Panc1 (cell line): ENCODE results near the gene METTL6. TPM values are rescaled to one million over a fixed set of nuclear protein-coding genes. Genes with fewer than 3 reads are reported as not detected.
A peak's percentile ranks its signal among the peaks of the same experiment; 100 is the strongest.

Experiments used
- ATAC-seq: fragments of 200-7000 bp; cut with Tn5 transposase; 2 replicates; pipeline ENCODE4 v1.9.1; 2020; ENCODE audit warnings: mild to moderate bottlenecking, moderate library complexity
- BruUV-seq: library from RNA; stranded (reverse); fragments of 400-500 nt; replicated peaks from 2 replicates; lab custom pipeline; 2021; lab: Mats Ljungman, UMichigan
- CTCF ChIA-PET: fragments of 300-600 bp; sonication (Branson Sonifier 250); formaldehyde crosslinking; loops from one replicate; lab custom pipeline; 2022; ENCODE audit warnings: antibody characterized with exemption; lab: Charles Lee
- POLR2A ChIA-PET: fragments of 300-600 bp; sonication (Branson Sonifier 250); formaldehyde crosslinking; loops from one replicate; lab custom pipeline; 2022; ENCODE audit warnings: antibody characterized with exemption; lab: Charles Lee
- DNase-seq: peaks from one replicate; pipeline ENCODE4 v3.0.0-alpha.2; 2010; ENCODE audit warnings: low read depth, low spot score
- H3K27ac ChIP-seq: 2 replicates; pipeline ENCODE4 v1.5.1; 2011; ENCODE audit warnings: mild to moderate bottlenecking, low read length, inconsistent platforms
- H3K27me3 ChIP-seq: fragments of 200-500 bp; sonication (Bioruptor generic); 2 replicates; pipeline ENCODE4 v1.6.0; 2014; ENCODE audit warnings: low read length, inconsistent platforms; ENCODE audit not compliant: control insufficient read depth, insufficient read depth
- H3K36me3 ChIP-seq: fragments of 200-500 bp; sonication (Bioruptor generic); 2 replicates; pipeline ENCODE4 v1.5.1; 2014; ENCODE audit warnings: inconsistent platforms, mild to moderate bottlenecking, low read length, moderate library complexity; ENCODE audit not compliant: control insufficient read depth, insufficient read depth
- H3K4me1 ChIP-seq: 2 replicates; pipeline ENCODE4 v1.5.1; 2011; ENCODE audit warnings: inconsistent platforms, mild to moderate bottlenecking, low read length, moderate library complexity; ENCODE audit not compliant: control insufficient read depth, insufficient read depth
- H3K4me3 ChIP-seq, 2 experiments: 2 replicates each; pipeline ENCODE4 v1.5.1; 2011 to 2012; ENCODE audit warnings: low read depth in 2 of 2, low read length in 2 of 2, mild to moderate bottlenecking in 2 of 2, inconsistent platforms in 1 of 2, moderate library complexity in 1 of 2
- H3K9me3 ChIP-seq: fragments of 200-500 bp; sonication (Bioruptor generic); 2 replicates; pipeline ENCODE4 v1.5.1; 2014; ENCODE audit warnings: low read depth, mild to moderate bottlenecking, inconsistent platforms, low read length, moderate library complexity; ENCODE audit not compliant: control insufficient read depth, insufficient read depth
- POLR2AphosphoS5 ChIP-seq: IDR thresholded peaks from 2 replicates; pipeline ENCODE4 v1.6.1; 2012; ENCODE audit warnings: mild to moderate bottlenecking, low read depth, low read length, moderate library complexity
- SIN3A ChIP-seq: IDR thresholded peaks from 2 replicates; pipeline ENCODE4 v1.6.1; 2012; ENCODE audit warnings: low read depth, mild to moderate bottlenecking, low read length, moderate library complexity, borderline replicate concordance; ENCODE audit not compliant: insufficient read depth
- TCF7L2 ChIP-seq: IDR thresholded peaks from 2 replicates; pipeline ENCODE4 v1.6.1; 2011; ENCODE audit warnings: mild to moderate bottlenecking, low read depth, low read length, inconsistent platforms
- in situ Hi-C: cut with HindIII; loops from 2 replicates; pipeline ENCODE4 v1.10.0; 2016; ENCODE audit warnings: low sequenced_read_pairs, low pct_unique_long_range_greater_than_20kb
- intact Hi-C: fragments of 100-400 bp; cut with micrococcal nuclease; formaldehyde crosslinking; loops from one replicate; pipeline ENCODE4 v1.10.0; 2022; ENCODE audit not compliant: unreplicated experiment
- total RNA-seq: library from RNA; stranded (reverse); gene quantifications from one replicate; pipeline ENCODE4 v1.2.1, GENCODE V29; 2021; ENCODE audit not compliant: unreplicated experiment
- TF ChIP-seq, protein P1 (sequence below), 2 experiments: IDR thresholded peaks; 2 replicates each; pipeline ENCODE4 v1.6.1; 2011 to 2012; ENCODE audit warnings: low read depth in 2 of 2, control low read depth in 1 of 2, low read length in 1 of 2, mild to moderate bottlenecking in 1 of 2, moderate library complexity in 1 of 2; ENCODE audit not compliant: insufficient read depth in 1 of 2
- TF ChIP-seq, protein P2 (sequence below): fragments of 450-650 bp; IDR thresholded peaks from 2 replicates; pipeline ENCODE4 v1.5.1; 2017; ENCODE audit warnings: mild to moderate bottlenecking

The METTL6 gene
- total RNA-seq, 1 experiment from 2014 or later: 16.5 TPM

DNA sequence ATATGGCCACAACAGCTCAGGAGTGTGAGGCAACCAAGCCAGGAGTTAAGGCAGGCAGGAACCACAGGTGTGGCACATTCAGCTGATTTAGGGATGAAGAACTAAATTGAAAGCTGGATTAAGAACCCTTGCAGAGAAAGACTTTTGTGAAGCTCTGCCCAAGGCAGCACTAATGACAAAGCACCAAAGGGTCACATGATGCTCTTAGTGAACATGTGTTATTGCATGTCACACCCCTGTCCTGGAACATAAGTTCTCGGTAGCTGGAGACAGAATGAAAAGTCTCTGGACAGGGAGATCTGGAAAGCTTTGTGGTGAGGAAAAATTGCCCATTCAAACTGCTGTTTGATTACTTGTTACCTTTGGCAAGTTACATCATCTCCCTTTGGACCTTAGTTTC is 3.3 kb upstream of the METTL6 start:
- Histone ChIP-seq H3K4me1 (peaks cover 5% of the 10 kb centered on the region), H3K27me3 (no peaks in the 10 kb centered on the region), H3K4me3 (no peak overlapping the region), H3K9me3 (no peaks in the 10 kb centered on the region), H3K36me3 (peaks cover 32% of the 10 kb centered on the region), H3K27ac (no peak overlapping the region)
- TF ChIP-seq, protein P1, sequence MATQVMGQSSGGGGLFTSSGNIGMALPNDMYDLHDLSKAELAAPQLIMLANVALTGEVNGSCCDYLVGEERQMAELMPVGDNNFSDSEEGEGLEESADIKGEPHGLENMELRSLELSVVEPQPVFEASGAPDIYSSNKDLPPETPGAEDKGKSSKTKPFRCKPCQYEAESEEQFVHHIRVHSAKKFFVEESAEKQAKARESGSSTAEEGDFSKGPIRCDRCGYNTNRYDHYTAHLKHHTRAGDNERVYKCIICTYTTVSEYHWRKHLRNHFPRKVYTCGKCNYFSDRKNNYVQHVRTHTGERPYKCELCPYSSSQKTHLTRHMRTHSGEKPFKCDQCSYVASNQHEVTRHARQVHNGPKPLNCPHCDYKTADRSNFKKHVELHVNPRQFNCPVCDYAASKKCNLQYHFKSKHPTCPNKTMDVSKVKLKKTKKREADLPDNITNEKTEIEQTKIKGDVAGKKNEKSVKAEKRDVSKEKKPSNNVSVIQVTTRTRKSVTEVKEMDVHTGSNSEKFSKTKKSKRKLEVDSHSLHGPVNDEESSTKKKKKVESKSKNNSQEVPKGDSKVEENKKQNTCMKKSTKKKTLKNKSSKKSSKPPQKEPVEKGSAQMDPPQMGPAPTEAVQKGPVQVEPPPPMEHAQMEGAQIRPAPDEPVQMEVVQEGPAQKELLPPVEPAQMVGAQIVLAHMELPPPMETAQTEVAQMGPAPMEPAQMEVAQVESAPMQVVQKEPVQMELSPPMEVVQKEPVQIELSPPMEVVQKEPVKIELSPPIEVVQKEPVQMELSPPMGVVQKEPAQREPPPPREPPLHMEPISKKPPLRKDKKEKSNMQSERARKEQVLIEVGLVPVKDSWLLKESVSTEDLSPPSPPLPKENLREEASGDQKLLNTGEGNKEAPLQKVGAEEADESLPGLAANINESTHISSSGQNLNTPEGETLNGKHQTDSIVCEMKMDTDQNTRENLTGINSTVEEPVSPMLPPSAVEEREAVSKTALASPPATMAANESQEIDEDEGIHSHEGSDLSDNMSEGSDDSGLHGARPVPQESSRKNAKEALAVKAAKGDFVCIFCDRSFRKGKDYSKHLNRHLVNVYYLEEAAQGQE (IDR thresholded peaks at IDR 0.05; ENCODE audit: insufficient read depth in 1 of 2, low read depth in 2 of 2, low read length in 1 of 2): no peak
- no peak for TF ChIP-seq POLR2AphosphoS5
- TF ChIP-seq, protein P2, sequence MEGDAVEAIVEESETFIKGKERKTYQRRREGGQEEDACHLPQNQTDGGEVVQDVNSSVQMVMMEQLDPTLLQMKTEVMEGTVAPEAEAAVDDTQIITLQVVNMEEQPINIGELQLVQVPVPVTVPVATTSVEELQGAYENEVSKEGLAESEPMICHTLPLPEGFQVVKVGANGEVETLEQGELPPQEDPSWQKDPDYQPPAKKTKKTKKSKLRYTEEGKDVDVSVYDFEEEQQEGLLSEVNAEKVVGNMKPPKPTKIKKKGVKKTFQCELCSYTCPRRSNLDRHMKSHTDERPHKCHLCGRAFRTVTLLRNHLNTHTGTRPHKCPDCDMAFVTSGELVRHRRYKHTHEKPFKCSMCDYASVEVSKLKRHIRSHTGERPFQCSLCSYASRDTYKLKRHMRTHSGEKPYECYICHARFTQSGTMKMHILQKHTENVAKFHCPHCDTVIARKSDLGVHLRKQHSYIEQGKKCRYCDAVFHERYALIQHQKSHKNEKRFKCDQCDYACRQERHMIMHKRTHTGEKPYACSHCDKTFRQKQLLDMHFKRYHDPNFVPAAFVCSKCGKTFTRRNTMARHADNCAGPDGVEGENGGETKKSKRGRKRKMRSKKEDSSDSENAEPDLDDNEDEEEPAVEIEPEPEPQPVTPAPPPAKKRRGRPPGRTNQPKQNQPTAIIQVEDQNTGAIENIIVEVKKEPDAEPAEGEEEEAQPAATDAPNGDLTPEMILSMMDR: no peak
- TF ChIP-seq SIN3A: no peak
- no peak for TF ChIP-seq TCF7L2
- no TSS peak for BruUV-seq
- ChIA-PET POLR2A (no interaction called here), CTCF (no interaction called here)
- in situ Hi-C loops: no loop called here
- no peak for ATAC-seq
- no peak for DNase-seq
- intact Hi-C loops: loop anchor here (5.0 kb wide), 1 partner anchor 127 kb away; no protein-coding TSS in a partner anchor

DNA sequence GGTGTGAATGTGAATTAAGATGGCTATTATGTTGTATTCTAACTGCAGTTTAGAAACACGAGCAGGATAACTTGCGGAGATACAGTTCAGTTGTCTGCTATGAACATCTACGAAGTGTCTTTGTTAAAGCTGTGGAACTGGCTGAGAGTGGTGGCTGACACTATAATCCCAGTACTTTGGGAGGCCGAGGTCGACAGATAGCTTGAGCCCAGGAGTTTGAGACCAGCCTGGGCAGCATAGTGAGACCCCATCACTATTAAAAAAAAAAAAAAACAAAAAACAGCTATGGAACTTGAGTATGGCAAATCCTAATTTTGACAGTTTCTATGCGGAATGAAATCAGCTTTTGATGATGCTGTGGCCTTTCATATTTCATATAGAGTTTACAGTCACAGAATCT is 1.7 kb upstream of the METTL6 start:
- ATAC-seq (no peak), DNase-seq (no peak)
- no peaks in the 10 kb centered on the region for H3K27me3 ChIP-seq
- H3K4me3 ChIP-seq: peak overlapping the region; percentile 89 to 90
- no TSS peak for BruUV-seq
- TF ChIP-seq, protein P2: no peak
- TF ChIP-seq SIN3A (no peak), POLR2AphosphoS5 (no peak)
- TF ChIP-seq, protein P1 (IDR thresholded peaks at IDR 0.05; ENCODE audit: insufficient read depth in 1 of 2, low read depth in 2 of 2, low read length in 1 of 2): no peak
- H3K9me3 ChIP-seq: no peaks in the 10 kb centered on the region
- H3K27ac ChIP-seq: no peak overlapping the region; the same call in 1 of the 2 replicates
- ChIA-PET CTCF (no interaction called here), POLR2A (interaction anchor here (0.5 kb wide), 1 partner anchor 964 kb away, joined by 4 read pairs; no protein-coding TSS in a partner anchor)
- intact Hi-C loops (no loop called here), in situ Hi-C loops (no loop called here)
- H3K36me3 ChIP-seq: peaks cover 19% of the 10 kb centered on the region
- peaks cover 8% of the 10 kb centered on the region for H3K4me1 ChIP-seq
